Lower lobe of right lung (tissue), 2 donors: ENCODE results near the gene PROC. TPM values are rescaled to one million over a fixed set of nuclear protein-coding genes. Genes with fewer than 3 reads are reported as not detected.
"Not testable (repeated sequence)": the region's sequence is repeated elsewhere in the genome, so short reads cannot be mapped to it uniquely, and the experiment has no call there.

Source experiments
- ATAC-seq, 2 donors: fragments of 200-7000 bp; cut with Tn5 transposase; one replicate each; pipeline ENCODE4 v1.9.1; 2020 to 2022; ENCODE audit warnings: mild to moderate bottlenecking in 2 of 2, moderate library complexity in 2 of 2
- DNase-seq: peaks from one replicate; pipeline ENCODE4 v3.0.0-alpha.2; 2020
- H3K27ac ChIP-seq: fragments of 200-600 bp; one replicate; pipeline ENCODE4 v1.8.0; 2022
- H3K27me3 ChIP-seq: fragments of 200-600 bp; one replicate; pipeline ENCODE4 v1.8.0; 2022; ENCODE audit warnings: low read depth
- H3K36me3 ChIP-seq: fragments of 200-600 bp; one replicate; pipeline ENCODE4 v1.8.0; 2022; ENCODE audit warnings: mild to moderate bottlenecking
- H3K4me1 ChIP-seq: fragments of 200-600 bp; one replicate; pipeline ENCODE4 v1.8.0; 2022
- H3K4me3 ChIP-seq: fragments of 200-600 bp; one replicate; pipeline ENCODE4 v1.8.0; 2022; ENCODE audit warnings: mild to moderate bottlenecking
- H3K9me3 ChIP-seq: fragments of 200-600 bp; one replicate; pipeline ENCODE4 v1.8.0; 2022
- CTCF ChIP-seq: fragments of 200-600 bp; IDR thresholded peaks from one replicate; pipeline ENCODE4 v1.8.0; 2022; ENCODE audit warnings: antibody characterized with exemption, mild to moderate bottlenecking
- intact Hi-C: fragments of 100-400 bp; cut with DNase I; formaldehyde crosslinking; loops from one replicate; pipeline ENCODE4 v1.11.0; 2022
- total RNA-seq: library from RNA; stranded (reverse); fragmentation: NEBNext Ultra II Directional; extraction: Animal tissue kit (Norgen Biotek cat#: 25700); gene quantifications from one replicate; pipeline ENCODE4 v1.2.1, GENCODE V29; 2021
- donor health status: DM: no; HTN: yes; CAD: no; lungs with severe emphysema.

Gene PROC
- total RNA-seq, 1 donor from 2014 or later = not detected

DNA sequence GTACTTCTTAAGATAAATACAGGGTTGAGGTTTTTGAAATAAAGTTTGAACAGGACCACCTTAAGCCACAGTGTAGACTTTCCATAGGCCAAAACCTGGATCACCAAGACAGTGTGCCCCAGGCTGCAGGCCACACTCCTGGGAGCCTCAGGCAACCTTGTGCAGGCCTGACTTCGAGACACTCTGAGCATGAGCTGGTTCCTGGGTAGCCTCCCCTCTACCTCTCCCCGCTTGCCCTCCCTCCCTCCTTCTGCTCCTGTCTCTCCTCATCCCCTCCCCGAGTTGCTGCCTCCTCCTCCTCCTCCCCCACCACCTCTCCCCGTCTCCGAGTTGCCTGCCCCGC lies 10.6 kb upstream of the PROC start:
- Histone ChIP-seq H3K4me1 (peaks cover 54% of the 10 kb centered on the region), H3K36me3 (no peaks in the 10 kb centered on the region), H3K4me3 (peak overlapping the region; percentile 20), H3K27me3 (no peaks in the 10 kb centered on the region), H3K9me3 (no peaks in the 10 kb centered on the region), H3K27ac (peak overlapping the region; percentile 59)
- intact Hi-C loops = no loop called here
- TF ChIP-seq CTCF = no peak
- ATAC-seq (peak; percentile 50 to 53), DNase-seq (no peak)

DNA sequence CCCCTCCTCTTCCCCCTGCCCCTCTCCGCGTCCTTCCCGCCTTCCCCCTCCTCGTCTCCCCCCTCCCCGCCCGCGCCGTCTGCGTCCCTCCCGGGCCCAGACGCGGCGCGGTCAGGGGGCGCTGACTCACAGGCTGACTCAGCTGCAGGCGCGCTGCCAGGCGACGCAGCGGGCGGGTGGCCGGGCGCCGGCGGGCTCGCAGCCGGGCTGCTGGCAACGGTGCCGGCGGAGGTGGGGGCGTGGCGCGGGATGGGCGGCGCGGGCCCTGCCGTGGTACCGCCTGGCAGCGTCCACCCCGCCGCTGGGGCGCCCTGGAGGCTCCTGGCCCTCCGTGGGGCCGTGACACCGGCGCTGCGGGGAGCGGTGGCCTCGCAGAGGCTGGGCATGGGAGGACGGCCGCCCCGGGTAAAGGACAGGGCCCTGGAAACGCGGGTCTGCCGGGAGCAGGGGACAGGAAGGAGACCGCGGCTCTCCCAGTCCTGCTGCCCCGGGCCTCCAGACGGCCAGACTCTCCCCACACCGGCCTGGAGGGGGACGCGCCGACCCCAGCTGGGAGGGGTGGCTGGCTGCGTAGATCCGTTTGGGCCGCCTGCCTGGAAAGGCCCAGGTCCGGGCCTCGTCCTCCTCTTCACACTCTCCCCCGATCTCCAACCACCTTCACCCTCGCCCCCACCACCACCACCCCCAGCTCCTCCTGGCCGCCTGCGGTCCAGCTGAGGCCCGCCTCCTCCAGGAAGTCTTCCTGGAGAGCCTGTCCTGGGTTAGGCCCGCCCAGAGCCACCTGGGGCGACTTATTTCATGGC lies 10.0 kb upstream of the PROC start:
- ATAC-seq (peak; percentile 97), DNase-seq (peak; percentile 94)
- Histone ChIP-seq H3K27me3 (no peaks in the 10 kb centered on the region), H3K4me1 (peaks cover 54% of the 10 kb centered on the region), H3K9me3 (no peaks in the 10 kb centered on the region), H3K4me3 (peak overlapping the region; percentile 60), H3K27ac (peak overlapping the region; percentile 92), H3K36me3 (no peaks in the 10 kb centered on the region)
- no peak for TF ChIP-seq CTCF
- intact Hi-C loops = no loop called here

GRCh38 chr2:127408807-127409099 lies 9.5 kb upstream of the PROC start:
- Histone ChIP-seq H3K36me3 (no peaks in the 10 kb centered on the region), H3K4me3 (peak overlapping the region; percentile 60), H3K4me1 (peaks cover 54% of the 10 kb centered on the region), H3K27me3 (no peaks in the 10 kb centered on the region), H3K27ac (peak overlapping the region; percentile 92), H3K9me3 (no peaks in the 10 kb centered on the region)
- no peak for DNase-seq
- no peak for ATAC-seq
- intact Hi-C loops = no loop called here
- TF ChIP-seq CTCF = no peak

DNA sequence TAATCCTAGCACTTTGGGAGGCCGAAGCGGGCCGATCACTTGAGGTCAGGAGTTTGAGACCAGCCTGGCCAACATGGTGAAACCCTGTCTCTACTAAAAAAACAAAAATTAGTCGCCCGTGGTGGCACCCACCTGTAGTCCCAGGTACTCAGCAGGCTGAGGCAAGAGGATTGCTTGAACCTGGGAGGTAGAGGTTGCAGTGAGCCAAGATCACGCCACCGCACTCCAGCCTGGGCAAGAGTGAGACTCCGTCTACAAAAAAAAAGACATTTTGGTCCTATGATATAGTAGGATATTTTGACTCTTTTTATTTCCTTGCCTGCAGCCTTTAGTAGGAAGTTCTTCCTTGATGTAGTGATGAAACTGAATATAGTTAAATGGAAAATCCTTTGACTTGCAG lies 8.5 kb upstream of the PROC start:
- DNase-seq, intact Hi-C loops, H3K9me3 ChIP-seq, H3K4me3 ChIP-seq, H3K27ac ChIP-seq, ATAC-seq, H3K36me3 ChIP-seq, H3K27me3 ChIP-seq: not testable (repeated sequence)
- H3K4me1 ChIP-seq = peaks cover 49% of the 10 kb centered on the region

DNA sequence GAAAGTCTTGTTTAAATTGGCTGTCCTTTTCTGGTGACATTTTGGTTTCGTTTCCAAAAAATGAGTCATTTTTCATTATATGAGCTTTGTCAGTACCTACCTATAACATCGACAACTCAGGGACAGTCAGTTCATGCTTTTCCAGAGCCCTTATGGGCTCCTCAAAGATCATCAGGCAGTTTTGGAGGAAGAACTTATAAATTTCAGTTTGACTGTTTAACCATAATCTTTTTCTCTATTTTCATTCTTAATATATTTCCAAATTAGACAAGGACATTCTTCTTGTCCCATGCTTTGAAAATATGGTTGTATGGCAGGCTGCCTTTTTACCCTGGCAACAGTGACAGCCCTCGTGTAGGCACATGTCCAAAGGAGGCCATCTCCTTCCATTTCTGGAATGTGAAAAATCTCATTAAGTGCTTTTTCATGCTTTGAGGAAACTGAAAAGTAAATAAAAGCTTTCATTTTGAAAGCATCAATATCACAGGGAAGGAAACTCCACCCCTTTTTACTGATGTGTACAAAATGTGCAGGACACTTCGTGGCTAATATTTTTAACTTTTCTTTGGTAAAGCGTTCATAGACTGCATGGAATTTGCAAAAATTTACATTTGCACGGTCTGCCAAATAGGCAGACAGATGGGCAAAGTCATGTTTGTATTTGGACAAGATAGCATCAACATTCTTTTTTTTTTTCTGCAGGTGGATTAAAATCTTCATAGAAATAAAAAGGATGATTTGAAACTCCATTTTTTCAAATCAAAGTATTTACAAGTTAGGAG lies 7.2 kb upstream of the PROC start:
- no peak for DNase-seq
- Histone ChIP-seq H3K27me3 (no peaks in the 10 kb centered on the region), H3K9me3 (no peaks in the 10 kb centered on the region), H3K27ac (peak overlapping the region; percentile 59), H3K4me3 (no peak overlapping the region), H3K36me3 (no peaks in the 10 kb centered on the region), H3K4me1 (peaks cover 50% of the 10 kb centered on the region)
- intact Hi-C loops = no loop called here
- peak in 1 of 2 donors; percentile 1 for ATAC-seq
- TF ChIP-seq CTCF = no peak
